Measurements from ENCODE around the gene ARID1A. TPM values are rescaled to one million over a fixed set of nuclear protein-coding genes. Genes with fewer than 3 reads are reported as not detected.

The ARID1A gene
- total RNA-seq, 1 donor from 2014 or later = 20.1 TPM

DNA sequence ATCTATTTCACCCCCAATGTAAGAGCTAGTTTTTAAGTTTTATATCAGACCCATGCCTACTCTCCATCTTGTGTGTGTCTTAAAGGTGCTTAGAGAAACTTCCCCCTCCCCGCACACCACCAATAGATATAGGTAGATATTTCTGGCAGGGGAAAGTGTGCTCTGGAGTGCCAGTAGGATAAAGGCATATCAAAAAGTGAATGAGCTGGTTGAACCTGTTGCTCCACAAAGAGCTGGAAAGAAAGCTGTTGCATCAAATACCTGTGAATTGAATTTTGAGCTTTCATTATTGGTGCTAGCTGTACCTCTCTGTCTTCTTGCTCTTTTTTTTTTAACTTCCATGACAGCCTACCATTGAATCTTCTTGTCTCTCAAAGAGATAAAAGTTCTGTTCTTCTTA lies 32.8 kb downstream of the ARID1A start:
- DNase-seq = no peak

DNA sequence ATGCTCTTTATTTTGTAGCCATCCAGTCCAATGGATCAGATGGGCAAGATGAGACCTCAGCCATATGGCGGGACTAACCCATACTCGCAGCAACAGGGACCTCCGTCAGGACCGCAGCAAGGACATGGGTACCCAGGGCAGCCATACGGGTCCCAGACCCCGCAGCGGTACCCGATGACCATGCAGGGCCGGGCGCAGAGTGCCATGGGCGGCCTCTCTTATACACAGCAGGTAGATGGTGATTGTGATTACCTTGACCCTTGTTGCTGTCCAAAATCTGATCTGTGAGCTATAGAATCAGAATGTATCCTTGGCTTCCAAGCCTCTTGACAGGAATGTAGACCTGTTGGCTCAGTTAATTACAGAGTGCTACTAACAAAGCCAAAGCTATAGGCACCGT lies 33.8 kb downstream of the ARID1A start:
- DNase-seq = no peak

DNA sequence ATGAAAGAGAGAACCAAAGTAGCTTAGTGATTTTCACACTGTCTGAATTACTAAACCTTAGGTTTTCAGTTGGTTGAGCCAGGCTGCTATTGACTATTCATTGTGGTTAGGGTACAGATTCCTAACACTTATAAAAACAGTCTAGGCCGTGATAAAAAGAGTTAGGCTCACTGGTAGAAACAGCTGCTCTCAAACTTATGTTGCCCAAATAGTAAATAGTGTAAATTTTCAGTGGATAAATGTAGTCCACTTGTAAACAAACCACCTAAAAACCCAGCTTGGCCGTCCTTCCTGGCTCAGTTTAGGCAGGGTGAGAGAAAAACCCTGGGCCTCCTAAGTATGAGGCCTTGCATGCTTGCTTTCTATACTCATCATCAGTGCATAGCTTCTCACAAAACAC lies 34.9 kb downstream of the ARID1A start:
- DNase-seq = no peak

DNA sequence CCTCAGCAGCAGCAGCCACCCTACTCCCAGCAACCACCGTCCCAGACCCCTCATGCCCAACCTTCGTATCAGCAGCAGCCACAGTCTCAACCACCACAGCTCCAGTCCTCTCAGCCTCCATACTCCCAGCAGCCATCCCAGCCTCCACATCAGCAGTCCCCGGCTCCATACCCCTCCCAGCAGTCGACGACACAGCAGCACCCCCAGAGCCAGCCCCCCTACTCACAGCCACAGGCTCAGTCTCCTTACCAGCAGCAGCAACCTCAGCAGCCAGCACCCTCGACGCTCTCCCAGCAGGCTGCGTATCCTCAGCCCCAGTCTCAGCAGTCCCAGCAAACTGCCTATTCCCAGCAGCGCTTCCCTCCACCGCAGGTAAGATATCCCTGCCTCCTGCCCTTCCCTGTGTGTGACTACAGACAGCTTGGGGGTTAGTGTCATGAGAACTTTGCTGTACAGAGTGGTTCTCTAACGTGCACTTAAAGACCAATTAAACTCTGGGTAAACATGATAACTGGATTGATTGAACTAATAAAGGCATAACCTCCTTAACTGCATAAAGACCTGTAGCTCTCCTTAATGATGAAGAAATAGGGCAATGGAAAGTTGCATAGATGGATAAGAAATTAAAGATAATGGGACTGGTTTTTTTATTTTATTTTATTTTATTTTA lies 35.6 kb downstream of the ARID1A start:
- no peak for DNase-seq

DNA sequence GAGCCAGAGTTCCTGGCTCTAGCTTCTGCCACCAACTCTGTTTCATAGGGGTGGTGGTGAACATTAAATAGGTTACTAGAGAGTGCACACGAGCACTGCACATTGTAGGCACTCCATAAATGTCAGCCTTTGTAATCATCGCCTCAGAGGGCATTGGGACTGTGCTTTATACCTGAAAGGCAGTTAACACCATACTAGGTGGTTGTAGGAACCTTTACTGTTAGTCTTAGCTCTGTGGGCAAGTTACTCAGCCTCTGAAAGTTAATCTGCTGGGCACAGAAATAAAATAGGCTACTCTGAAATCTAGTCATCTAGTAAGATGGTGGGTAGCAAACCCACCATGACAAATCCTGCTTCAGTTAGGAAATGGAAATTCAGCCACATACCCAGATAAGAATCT lies 37.6 kb downstream of the ARID1A start:
- DNase-seq = no peak

DNA sequence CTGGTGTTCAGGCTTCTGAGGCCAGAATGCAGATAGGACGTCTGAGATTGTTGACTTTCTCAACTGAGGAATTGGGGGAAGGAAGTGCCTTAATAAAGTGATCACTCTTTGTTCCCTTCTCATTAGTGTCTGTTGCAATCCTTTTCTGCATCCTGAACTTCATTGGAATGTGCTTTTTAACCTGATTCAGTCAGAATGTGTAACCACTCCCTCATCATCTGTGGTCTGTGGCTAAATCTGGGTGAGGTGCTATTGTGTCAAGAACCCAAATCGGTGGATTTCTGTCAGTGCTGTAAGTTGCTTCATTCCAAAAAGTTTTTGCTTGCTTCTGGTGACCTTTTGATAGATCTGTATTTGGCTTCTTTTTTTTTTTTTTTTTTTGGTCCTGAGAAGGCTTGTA lies 38.2 kb downstream of the ARID1A start:
- no peak for DNase-seq

DNA sequence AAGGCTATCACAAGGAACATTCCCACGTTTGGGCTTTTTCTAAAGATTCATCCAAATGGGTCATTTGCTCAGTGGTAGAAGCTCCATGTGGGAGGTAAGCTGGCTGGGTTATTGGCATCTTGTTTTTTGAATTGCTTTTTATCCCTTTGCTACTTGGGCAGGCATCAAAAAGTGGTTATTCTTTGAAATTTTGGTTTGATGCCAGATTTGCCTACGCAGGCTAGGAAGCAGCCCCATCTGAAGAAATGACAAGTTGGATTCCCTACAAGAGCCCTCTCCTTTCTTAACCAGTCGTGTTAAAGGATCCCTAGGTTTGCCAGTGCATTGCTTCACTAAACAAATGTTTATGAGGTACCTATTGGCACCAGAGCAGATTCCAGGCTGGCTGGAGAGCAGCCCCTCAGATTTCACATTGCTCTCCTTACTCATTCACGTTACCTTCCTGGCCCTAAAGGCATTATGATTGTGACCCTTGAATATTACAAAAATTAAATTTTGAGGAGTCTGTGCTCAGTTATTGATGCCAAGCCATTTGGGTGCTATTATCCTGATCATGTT lies 38.8 kb downstream of the ARID1A start:
- DNase-seq = no peak

DNA sequence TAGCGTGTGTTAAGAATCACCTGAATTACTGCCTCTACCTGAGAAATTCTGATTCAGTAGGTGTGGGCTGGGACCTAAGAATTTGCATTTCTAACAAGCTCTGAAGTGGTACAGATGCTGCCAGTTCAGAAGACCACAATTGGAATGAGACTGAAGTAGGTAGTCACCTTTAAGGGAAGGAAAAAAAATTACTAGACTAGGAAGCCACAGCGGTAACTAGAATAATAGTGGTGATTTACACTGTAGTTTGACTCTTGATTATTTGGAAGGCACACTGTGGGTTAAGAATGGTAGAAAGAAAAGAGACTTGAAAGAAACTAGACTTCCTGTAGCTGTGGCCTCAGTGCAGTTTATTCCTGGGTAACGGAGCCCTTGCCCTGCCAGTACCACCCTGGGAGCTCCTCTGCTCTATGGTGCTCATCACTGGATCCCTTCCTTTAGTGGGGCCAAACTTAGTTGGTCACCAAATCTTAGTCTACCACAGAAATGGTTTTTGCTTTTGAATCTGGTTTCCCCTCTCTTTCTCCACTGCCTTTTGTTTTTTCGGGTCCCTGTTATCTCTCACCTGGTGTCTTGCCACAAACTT lies 43.6 kb downstream of the ARID1A start:
- DNase-seq = no peak

DNA sequence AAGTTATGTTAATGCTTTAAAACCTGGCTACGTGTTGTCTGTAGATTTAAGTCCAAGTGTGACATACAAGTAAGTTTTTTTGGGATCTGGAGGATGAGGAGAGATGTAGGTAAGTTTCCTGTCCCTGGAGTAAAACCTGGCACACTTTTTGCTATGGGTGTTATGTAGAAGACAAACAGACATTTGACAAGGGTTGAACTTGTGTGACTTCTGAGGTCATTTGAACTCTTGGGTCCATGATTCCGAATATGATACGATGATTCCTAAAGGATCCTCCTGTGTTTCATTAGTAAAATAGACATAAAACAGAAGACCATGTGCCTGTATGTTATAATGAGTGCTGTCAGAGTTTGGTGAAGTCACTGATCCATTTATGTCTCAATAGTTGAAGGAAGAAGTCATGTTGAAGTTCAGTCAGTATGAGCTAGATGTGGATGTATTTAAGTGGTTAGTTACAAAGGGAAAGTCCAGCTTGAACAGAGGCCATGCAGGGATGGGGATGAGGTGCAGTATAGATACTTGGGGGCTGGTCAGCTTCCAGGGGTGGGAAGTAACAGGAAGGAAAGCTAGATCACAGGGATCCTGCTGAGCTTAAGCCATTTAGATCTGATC lies 44.3 kb downstream of the ARID1A start:
- no peak for DNase-seq

DNA sequence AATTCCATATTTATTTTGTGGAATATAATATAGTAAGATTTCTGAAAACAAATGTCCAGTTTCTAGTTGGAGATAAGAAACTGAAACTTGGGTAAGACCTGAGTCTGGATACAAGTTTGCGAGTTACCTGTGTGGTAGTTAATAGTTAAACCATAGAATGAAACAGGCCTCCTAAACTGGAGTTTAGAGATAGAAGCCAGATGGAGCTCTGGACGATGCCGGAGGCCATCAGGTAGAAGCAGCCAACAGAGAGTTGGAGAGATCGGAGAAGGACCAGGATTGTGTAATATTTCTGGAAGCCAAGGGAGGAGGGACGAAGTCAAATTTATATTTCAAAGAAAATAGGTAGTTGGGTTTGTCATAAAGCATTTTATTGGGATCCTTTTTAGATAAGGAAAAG lies 45.1 kb downstream of the ARID1A start:
- DNase-seq = no peak

DNA sequence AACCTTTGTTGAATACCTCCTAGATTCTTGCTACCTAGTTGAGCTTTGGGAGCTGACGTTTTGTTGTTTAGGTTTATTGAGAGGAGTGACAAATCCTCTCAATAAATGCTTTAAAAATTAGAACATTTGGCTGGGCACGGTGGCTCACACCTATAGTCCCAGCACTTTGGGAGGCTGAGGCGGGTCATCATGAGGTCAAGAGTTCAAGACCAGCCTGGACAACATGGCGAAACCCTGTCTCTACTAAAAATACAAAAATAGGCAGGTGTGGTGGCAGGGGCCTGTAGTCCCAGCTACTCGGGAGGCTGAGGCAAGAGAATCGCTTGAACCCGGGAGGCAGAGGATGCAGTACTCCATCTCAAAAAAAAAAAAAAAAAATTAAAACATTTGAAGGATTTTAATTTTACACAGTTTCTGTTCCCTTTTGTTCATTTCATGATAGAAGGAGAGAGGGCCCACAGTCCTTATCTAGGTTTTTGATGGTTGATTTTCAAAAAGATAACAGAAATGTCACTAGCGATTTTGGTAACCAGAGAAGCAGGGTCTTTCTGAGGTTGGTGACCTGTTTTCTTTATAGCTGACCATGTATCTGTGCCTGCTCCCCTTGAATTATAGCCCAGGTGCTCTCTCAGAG lies 47.7 kb downstream of the ARID1A start:
- DNase-seq = no peak

DNA sequence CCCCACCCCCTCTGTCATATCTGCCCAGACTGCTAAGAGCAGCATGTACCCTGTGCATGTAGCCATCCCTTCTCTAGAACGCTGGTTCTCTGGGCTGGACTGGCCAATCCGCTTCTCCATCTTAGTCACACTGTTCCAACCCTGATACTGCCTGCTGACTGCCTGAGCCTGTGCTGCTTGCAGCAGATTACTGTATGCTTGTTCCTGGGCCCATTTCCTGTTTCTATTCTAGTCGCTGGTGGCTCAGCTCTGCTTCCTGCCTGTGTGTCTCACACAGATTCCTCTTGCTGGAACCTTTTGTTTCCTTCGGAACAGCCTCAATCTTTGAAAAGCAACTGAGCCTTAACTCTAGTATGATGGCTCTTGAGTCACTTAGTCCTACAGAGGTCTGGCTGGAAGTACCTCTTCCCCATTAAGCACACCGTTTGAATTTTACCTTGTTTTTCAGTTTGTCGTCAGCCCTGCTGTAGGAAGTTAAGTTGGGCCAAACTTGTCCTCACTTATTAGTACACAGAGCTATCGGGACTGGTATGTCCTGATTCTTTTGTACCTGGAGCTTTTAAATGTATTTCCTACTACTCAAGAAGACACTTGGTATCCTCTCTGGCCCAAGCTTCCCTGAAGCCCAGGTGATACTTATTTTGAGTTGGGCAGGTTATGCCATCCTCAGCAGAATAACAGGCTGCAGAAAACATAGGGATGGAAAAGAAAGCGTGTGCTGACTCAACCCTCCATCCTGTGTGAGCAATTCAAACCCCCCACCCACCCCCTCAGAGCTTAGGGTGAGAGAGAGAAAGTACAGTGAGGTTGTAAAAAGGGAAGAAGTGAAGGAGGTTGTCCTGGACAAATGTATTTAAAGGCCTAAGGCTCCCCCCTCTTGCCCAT lies 48.5 kb downstream of the ARID1A start:
- DNase-seq = peak; percentile 70

DNA sequence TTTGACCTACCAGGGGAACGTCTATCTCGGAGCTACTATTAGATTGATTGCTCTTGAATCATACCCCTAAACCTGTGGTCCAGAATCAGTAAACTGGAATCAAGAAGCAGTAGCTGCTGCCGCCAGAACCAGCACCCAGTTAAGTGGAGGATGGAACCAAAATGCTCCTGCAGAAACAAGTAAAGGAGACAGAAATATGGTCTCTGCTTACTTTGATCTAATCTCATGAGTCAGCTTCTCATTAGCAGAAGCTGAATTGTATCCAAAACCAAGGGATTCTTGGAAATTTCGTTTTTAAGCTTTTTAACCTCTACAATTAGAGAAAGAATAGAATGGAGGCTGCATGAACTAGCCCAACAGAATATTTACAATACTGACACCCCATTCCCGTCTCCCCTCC lies 49.4 kb downstream of the ARID1A start:
- DNase-seq = no peak

DNA sequence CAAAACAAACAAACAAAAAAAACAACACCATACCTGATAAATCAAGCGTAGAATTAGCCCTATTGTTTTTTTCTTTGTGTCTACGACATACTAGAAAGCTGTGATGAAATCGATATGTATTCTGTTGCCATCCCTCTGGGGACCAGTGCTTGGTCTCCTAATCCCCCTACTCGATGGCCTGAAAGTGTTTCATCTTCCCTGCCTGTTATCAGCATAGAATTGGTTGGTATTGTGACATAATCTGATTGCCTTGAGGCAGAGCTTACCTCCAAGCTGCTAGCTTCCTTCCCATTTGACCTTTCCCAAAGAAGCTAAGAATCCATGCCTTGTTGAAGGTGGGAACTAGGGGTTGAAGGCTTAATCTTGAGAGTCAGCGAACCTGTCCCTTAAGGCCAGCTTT lies 51.2 kb downstream of the ARID1A start:
- no peak for DNase-seq

DNA sequence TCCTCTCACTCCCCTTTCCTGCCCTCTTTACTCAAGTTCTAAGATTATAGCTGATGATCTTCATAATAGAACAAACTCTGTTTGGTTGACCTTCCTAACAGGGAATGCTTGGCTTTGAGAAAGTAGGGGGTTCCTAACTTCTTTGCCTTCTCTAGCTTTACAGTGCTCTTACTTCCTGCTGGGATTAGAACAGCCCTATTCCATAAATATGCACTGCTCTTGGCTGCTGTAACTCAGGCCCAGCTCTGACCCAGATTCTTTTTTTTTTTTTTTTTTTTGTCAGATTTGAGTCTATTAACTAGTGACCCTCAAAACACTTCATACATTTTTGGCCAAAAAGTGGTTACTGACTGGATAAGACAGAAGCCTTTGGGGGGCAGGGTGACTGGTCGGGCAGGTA lies 52.5 kb downstream of the ARID1A start:
- DNase-seq = no peak

DNA sequence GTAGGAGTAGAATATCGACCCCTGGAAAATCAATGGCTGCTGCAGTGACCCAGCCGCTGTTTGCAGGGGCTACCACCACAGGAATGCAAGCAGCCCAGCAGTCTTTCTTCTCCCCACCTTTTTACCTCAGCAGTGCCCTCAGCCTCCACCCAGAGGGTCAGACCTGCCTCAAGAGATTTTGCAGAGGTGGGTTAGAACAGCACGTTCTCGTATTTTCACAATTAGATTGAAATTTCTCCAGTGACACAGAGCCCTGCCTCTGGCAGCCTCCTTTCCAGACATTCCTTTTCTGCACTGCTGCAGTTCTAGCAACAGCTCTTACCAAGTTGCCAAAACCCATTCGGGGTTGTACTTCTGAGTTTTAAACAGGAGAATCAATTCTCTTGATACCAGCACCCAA lies 53.6 kb downstream of the ARID1A start:
- DNase-seq = no peak

DNA sequence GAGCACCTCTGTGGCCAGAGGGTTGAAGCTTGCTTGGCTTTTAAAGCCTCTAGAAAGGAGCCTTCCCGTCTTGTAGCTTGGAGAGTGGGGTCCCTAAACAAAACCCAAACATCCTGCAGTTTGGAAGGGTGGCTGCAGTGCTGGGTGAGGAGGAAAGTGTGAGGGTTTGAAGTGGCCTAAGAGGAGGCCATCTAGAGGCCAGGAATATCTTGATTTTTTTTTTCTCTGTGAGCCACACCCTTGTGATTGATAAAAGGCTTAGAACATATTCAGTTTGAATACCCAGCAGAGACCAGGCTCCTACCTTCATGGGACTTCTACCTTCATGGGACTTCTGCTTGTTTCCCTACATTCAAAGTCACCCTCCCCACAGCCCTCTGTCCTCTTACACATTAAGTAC lies 54.6 kb downstream of the ARID1A start:
- DNase-seq = no peak

DNA sequence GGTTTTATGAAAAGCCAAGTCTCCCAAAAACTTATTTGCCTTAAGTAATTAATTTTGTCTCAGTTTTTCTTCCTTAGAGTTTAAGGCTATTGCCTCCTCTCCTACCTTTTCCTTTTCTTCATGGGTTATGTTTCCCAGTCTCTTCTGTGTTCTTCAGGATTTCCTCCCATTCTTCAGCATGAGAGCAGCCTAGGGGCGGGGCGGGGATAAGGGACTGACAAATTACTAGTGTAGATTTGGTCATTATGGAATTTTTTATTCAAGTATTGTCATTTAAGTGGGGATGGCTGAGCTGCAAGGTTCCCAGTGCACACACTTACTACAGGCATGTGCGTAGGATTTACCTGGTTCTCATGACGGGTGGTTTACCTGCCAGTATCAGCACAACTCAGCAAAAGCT lies 56.7 kb downstream of the ARID1A start:
- no peak for DNase-seq

DNA sequence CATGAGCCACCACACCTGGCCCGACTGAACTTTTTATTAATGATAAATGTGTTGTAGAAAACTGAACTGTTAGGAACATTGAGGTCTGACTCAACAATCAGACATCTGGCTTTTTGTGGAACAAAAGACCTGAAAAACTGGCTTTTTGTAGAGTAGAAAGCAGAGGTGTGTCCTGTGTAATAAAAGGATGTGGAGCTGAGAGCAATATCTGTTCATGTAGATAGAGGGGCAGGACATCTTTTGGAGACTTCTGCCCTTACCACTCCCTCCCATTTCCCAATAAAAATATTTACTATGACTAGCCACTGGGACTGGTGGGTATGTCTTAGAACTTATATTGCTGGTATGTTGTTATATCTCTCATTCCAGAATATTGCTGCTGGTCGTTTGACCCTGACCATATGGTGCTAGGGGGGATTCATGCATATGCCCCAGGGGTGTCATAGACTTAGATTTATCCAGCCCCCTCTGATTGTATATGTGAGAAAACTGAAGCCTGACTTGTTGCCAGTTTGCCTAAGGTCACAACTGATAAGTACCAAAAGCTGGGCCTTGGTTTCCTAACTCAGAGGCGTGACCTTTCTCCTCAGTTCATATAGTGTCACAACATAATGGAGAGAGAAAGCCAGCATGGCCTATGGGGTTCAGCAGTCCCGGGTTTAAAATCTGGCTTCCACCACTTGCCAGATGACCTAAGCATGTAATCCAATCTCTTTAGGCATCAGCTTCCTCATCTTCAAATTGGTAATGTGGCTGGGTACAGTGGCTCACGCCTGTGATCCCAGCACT lies 58.5 kb downstream of the ARID1A start:
- DNase-seq = no peak

DNA sequence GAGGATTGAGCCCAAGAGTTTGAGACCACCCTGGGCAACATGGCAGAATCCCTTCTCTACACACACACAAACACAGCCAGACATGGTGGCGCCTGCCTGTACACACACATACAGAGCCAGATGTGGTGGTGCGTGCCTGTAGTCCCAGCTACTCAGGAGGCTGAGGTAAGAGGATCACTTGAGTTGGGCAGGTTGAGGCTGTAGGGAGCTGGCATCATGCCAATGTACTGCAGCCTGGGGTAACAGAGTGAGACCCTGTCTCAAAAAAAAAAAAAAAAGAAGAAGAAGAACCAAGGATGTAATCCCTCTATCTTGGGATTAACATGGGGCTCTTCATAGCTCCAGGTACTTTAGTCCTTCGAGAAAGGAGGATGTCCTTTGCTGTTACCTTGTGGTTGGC lies 62.5 kb downstream of the ARID1A start:
- DNase-seq = no peak

DNA sequence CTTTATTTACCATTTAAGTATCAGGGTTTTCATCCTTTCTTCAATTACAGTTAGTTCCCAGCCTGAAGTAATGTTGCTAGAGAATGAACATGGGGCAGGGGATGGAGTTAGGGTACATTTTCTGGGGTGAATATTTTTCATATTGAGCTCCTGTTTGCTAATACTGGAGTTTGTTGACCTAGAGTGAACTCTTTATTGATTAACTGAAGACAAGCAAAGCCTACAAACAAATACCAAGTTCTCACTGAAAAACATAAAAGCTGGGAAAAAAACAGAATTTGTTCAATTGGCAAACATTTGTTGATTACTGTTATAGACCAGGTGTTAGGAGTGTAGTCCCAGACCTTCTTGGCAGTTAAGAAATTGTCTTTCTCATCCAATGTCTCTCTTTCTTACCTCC lies 63.7 kb downstream of the ARID1A start:
- no peak for DNase-seq

DNA sequence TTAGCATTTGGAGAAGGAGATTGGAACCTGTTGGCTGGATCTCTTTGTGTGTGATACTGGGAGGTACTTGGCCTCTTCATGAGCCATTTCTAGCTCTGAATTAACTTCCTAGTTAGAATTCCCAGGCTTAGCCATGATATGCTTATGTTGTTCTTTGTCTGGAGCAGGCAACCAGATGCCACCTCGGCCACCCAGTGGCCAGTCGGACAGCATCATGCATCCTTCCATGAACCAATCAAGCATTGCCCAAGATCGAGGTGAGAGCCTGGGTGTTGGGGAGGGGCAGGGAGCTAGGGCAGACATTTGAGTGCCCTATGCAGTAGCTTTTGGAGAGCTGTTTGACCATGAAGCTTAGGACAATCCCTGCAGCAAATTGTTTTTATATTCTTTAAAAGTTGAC lies 65.4 kb downstream of the ARID1A start:
- DNase-seq = no peak

All from occipital lobe (tissue), 2 donors.